ENCODE measurements around the gene IRF4.

DNA sequence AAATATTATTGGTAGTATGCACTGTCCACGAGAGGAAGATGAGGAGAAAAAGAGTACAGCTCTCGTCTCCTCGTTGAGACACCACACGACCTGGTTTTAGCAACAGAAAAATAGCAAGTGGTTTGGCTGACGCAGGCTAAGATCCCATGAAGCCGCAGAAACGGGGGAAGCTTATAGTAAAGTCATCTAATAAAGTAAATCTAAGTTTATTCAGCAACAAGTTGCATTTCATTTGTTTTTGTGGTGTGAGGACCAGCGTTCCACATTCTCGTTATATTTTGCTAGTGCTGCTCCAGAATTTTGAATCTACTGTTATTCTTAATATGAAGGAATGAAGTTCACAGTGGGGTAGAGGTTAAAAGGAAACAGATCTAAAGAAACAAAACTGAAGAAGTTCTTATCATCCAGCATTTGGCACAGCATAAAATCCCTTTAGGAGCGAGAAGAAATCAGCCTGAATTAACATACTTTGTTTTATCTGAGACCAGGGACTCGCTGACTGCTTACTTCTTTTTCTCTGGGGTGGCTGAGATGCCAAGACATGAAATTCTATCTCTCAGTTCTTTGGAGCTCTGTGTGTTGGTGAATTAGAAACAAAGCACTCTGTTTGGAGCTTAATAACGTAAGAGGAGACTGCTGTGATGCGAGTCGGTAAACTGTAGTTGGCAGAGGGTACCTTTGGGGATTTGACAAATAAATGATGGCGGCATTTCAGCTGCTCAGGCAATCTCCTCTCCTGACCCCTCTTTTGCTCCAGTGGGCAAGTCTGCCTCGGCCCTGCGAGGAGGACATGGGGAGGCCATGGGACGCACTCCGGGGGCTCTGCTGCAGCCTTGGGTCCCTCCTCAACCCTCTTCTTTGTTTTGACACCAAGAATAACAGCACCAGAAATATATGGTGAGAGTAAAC, 24.9 kb upstream of the IRF4 start:
- TF ChIP-seq, protein P1, sequence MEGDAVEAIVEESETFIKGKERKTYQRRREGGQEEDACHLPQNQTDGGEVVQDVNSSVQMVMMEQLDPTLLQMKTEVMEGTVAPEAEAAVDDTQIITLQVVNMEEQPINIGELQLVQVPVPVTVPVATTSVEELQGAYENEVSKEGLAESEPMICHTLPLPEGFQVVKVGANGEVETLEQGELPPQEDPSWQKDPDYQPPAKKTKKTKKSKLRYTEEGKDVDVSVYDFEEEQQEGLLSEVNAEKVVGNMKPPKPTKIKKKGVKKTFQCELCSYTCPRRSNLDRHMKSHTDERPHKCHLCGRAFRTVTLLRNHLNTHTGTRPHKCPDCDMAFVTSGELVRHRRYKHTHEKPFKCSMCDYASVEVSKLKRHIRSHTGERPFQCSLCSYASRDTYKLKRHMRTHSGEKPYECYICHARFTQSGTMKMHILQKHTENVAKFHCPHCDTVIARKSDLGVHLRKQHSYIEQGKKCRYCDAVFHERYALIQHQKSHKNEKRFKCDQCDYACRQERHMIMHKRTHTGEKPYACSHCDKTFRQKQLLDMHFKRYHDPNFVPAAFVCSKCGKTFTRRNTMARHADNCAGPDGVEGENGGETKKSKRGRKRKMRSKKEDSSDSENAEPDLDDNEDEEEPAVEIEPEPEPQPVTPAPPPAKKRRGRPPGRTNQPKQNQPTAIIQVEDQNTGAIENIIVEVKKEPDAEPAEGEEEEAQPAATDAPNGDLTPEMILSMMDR (IDR thresholded peaks at IDR 0.05) = no peak
- no peak for TF ChIP-seq EZH2 (IDR thresholded peaks at IDR 0.05; ENCODE audit: borderline replicate concordance, insufficient read depth, low read depth, low read length, poor library complexity, severe bottlenecking)

All from B cell (primary cell).